Muscle layer of duodenum (tissue), 2 donors: ENCODE measurements around the gene EPHA4.

Source experiments
- H3K27ac ChIP-seq: one replicate; pipeline ENCODE4 v1.7.0; 2013; ENCODE audit warnings: mild to moderate bottlenecking, low read length
- H3K27me3 ChIP-seq: one replicate; pipeline ENCODE4 v1.7.0; 2013; ENCODE audit warnings: low read depth, mild to moderate bottlenecking, control low read depth, low read length
- H3K36me3 ChIP-seq, 2 donors: one replicate each; pipeline ENCODE4 v1.7.0; 2013; ENCODE audit warnings: low read length in 2 of 2, control low read depth in 1 of 2, mild to moderate bottlenecking in 1 of 2; ENCODE audit not compliant: insufficient read depth in 2 of 2, control insufficient read depth in 1 of 2
- H3K4me1 ChIP-seq, 2 donors: one replicate each; pipeline ENCODE4 v1.7.0; 2013; ENCODE audit warnings: low read length in 2 of 2, mild to moderate bottlenecking in 2 of 2, control low read depth in 1 of 2, moderate library complexity in 1 of 2; ENCODE audit not compliant: insufficient read depth in 2 of 2, control insufficient read depth in 1 of 2
- H3K4me3 ChIP-seq, 2 donors: one replicate each; pipeline ENCODE4 v1.7.0; 2013; ENCODE audit warnings: low read length in 2 of 2, low read depth in 1 of 2, mild to moderate bottlenecking in 1 of 2
- H3K9me3 ChIP-seq, 2 donors: one replicate each; pipeline ENCODE4 v1.7.0; 2013; ENCODE audit warnings: low read length in 2 of 2, control low read depth in 1 of 2, mild to moderate bottlenecking in 1 of 2; ENCODE audit not compliant: control insufficient read depth in 1 of 2
- donor health status: healthy.

The EPHA4 gene

GRCh38 chr2:221484761-221485502 lies 87.2 kb downstream of the EPHA4 start:
- Histone ChIP-seq H3K27me3 (no peaks in the 10 kb centered on the region), H3K4me3 (no peak overlapping the region), H3K27ac (no peak overlapping the region), H3K36me3 (no peaks in the 10 kb centered on the region), H3K4me1 (no peaks in the 10 kb centered on the region), H3K9me3 (no peaks in the 10 kb centered on the region)

- Histone ChIP-seq H3K4me3 (no peak overlapping the region), H3K27me3 (no peaks in the 10 kb centered on the region), H3K9me3 (no peaks in the 10 kb centered on the region), H3K4me1 (peaks cover 0 to 9% of the 10 kb centered on the region in 2 donors), H3K36me3 (no peaks in the 10 kb centered on the region), H3K27ac (no peak overlapping the region)
Measured at GRCh38 chr2:221482666-221483455, 89.2 kb downstream of the EPHA4 start.

GRCh38 chr2:221480821-221481220 lies 91.3 kb downstream of the EPHA4 start:
- no peaks in the 10 kb centered on the region for H3K27me3 ChIP-seq
- no peaks in the 10 kb centered on the region for H3K36me3 ChIP-seq
- no peaks in the 10 kb centered on the region for H3K9me3 ChIP-seq
- H3K4me3 ChIP-seq, result no peak overlapping the region
- peaks cover 0 to 13% of the 10 kb centered on the region in 2 donors for H3K4me1 ChIP-seq
- H3K27ac ChIP-seq, result no peak overlapping the region

- H3K9me3 ChIP-seq, result no peaks in the 10 kb centered on the region
- H3K36me3 ChIP-seq, result no peaks in the 10 kb centered on the region
- no peak overlapping the region for H3K4me3 ChIP-seq
- H3K27ac ChIP-seq, result no peak overlapping the region
- peaks cover 0 to 13% of the 10 kb centered on the region in 2 donors for H3K4me1 ChIP-seq
- no peaks in the 10 kb centered on the region for H3K27me3 ChIP-seq
Measured at GRCh38 chr2:221480163-221480562, 91.9 kb downstream of the EPHA4 start.

GRCh38 chr2:221478485-221478863 lies 93.6 kb downstream of the EPHA4 start:
- no peaks in the 10 kb centered on the region for H3K36me3 ChIP-seq
- H3K9me3 ChIP-seq, result no peaks in the 10 kb centered on the region
- no peak overlapping the region for H3K27ac ChIP-seq
- no peaks in the 10 kb centered on the region for H3K27me3 ChIP-seq
- peaks cover 0 to 13% of the 10 kb centered on the region in 2 donors for H3K4me1 ChIP-seq
- H3K4me3 ChIP-seq, result no peak overlapping the region

GRCh38 chr2:221477714-221478484 lies 94.2 kb downstream of the EPHA4 start:
- Histone ChIP-seq H3K4me1 (peaks cover 0 to 13% of the 10 kb centered on the region in 2 donors), H3K36me3 (no peaks in the 10 kb centered on the region), H3K27me3 (no peaks in the 10 kb centered on the region), H3K27ac (no peak overlapping the region), H3K9me3 (no peaks in the 10 kb centered on the region), H3K4me3 (no peak overlapping the region)

GRCh38 chr2:221476195-221476594 lies 95.9 kb downstream of the EPHA4 start:
- Histone ChIP-seq H3K27me3 (no peaks in the 10 kb centered on the region), H3K4me1 (peaks cover 0 to 13% of the 10 kb centered on the region in 2 donors), H3K36me3 (no peaks in the 10 kb centered on the region), H3K27ac (no peak overlapping the region), H3K4me3 (no peak overlapping the region), H3K9me3 (no peaks in the 10 kb centered on the region)

GRCh38 chr2:221473451-221473850 lies 98.7 kb downstream of the EPHA4 start:
- Histone ChIP-seq H3K27me3 (no peaks in the 10 kb centered on the region), H3K4me3 (no peak overlapping the region), H3K9me3 (no peaks in the 10 kb centered on the region), H3K27ac (no peak overlapping the region), H3K36me3 (no peaks in the 10 kb centered on the region), H3K4me1 (peaks cover 0 to 9% of the 10 kb centered on the region in 2 donors)

- Histone ChIP-seq H3K4me1 (peaks cover 0 to 4% of the 10 kb centered on the region in 2 donors), H3K27me3 (no peaks in the 10 kb centered on the region), H3K27ac (no peak overlapping the region), H3K36me3 (no peaks in the 10 kb centered on the region), H3K9me3 (no peaks in the 10 kb centered on the region), H3K4me3 (no peak overlapping the region)
Measured at GRCh38 chr2:221468317-221468716, 103.8 kb downstream of the EPHA4 start.

GRCh38 chr2:221467610-221468009 lies 104.5 kb downstream of the EPHA4 start:
- H3K4me3 ChIP-seq, result no peak overlapping the region
- no peaks in the 10 kb centered on the region for H3K36me3 ChIP-seq

GRCh38 chr2:221466744-221467143 lies 105.4 kb downstream of the EPHA4 start:
- Histone ChIP-seq H3K4me1 (peaks cover 0 to 4% of the 10 kb centered on the region in 2 donors), H3K9me3 (no peaks in the 10 kb centered on the region), H3K27ac (no peak overlapping the region), H3K4me3 (no peak overlapping the region), H3K36me3 (no peaks in the 10 kb centered on the region), H3K27me3 (no peaks in the 10 kb centered on the region)

More at GRCh38 chr2:221467610-221468009, 104.5 kb downstream of the EPHA4 start:
- H3K4me1 ChIP-seq, result peaks cover 0 to 4% of the 10 kb centered on the region in 2 donors
- no peak overlapping the region for H3K27ac ChIP-seq
- no peaks in the 10 kb centered on the region for H3K9me3 ChIP-seq
- no peaks in the 10 kb centered on the region for H3K27me3 ChIP-seq
